BE2C (cell line): Measurements from ENCODE around the gene RNF151.
"Not testable (repeated sequence)": the region's sequence is repeated elsewhere in the genome, so short reads cannot be mapped to it uniquely, and the experiment has no call there.

Experiments used
- DNase-seq: peaks from one replicate; pipeline ENCODE4 v3.0.0-alpha.2; 2020
- H3K27me3 ChIP-seq: fragments of 250-450 bp; sonication (Bioruptor Pico); 2 replicates; pipeline ENCODE4 v1.5.1; 2020; ENCODE audit warnings: mild to moderate bottlenecking
- H3K36me3 ChIP-seq: fragments of 250-450 bp; sonication (Bioruptor Pico); 2 replicates; pipeline ENCODE4 v1.5.1; 2020; ENCODE audit warnings: mild to moderate bottlenecking
- H3K4me1 ChIP-seq: fragments of 250-450 bp; sonication (Bioruptor Pico); 2 replicates; pipeline ENCODE4 v1.5.1; 2020
- H3K4me3 ChIP-seq: 2 replicates; pipeline ENCODE4 v1.5.1; 2011; ENCODE audit warnings: low read depth, low read length
- H3K9me3 ChIP-seq: fragments of 250-450 bp; sonication (Bioruptor Pico); 2 replicates; pipeline ENCODE4 v1.5.1; 2020
- TF ChIP-seq, protein P1 (sequence below): IDR thresholded peaks from 2 replicates; pipeline ENCODE4 v1.5.1; 2012; ENCODE audit warnings: mild to moderate bottlenecking, low read depth, low read length

Gene RNF151

DNA sequence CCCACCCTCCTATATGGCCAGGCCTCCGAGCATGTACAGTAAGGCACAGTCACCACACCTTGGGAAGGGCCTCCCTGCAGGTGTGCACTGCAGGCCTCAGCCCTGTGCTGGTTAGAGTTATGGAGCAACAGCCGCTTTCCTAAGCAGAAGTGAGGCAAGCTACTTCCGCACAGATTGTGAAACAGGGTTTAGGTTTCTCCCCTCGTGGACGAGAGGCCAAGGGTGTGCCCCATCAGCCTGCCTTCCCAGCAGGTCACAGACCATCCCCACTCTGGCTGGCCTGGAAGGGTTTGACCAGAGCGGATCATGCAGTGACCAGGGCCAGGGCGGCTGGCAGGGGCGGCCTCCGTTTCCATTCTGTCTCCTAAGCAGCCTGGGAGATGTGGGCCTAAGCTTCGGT, 28.3 kb upstream of the RNF151 start:
- Histone ChIP-seq H3K27me3 (no peaks in the 10 kb centered on the region), H3K4me3 (no peak overlapping the region), H3K9me3 (no peaks in the 10 kb centered on the region), H3K36me3 (peaks cover 6% of the 10 kb centered on the region; the same call in 1 of the 2 replicates), H3K4me1 (peaks cover 3% of the 10 kb centered on the region; the same call in 1 of the 2 replicates)
- DNase-seq, result no peak
- TF ChIP-seq, protein P1, sequence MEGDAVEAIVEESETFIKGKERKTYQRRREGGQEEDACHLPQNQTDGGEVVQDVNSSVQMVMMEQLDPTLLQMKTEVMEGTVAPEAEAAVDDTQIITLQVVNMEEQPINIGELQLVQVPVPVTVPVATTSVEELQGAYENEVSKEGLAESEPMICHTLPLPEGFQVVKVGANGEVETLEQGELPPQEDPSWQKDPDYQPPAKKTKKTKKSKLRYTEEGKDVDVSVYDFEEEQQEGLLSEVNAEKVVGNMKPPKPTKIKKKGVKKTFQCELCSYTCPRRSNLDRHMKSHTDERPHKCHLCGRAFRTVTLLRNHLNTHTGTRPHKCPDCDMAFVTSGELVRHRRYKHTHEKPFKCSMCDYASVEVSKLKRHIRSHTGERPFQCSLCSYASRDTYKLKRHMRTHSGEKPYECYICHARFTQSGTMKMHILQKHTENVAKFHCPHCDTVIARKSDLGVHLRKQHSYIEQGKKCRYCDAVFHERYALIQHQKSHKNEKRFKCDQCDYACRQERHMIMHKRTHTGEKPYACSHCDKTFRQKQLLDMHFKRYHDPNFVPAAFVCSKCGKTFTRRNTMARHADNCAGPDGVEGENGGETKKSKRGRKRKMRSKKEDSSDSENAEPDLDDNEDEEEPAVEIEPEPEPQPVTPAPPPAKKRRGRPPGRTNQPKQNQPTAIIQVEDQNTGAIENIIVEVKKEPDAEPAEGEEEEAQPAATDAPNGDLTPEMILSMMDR, result no peak

DNA sequence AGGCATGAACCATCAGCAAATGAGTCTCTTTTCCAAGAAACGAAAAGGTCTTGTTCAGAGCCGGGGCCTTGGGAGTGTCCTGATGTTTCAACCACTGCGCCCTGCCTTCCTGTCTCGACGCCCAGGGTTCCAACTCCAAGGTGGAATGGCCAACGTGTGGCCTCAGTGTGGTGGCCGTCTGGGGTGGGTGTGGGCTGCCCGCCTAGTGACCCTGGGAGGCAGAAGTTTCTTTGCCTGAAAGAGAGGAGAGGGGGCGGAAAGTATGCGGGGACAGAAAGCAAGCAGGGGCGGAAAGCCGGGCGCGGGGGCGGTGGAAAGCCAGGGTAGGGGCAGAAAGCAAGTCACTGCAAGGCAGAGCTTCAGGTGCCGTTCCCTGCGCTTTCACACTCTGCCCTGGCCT, 27.7 kb upstream of the RNF151 start:
- no peak for DNase-seq
- no peaks in the 10 kb centered on the region for H3K9me3 ChIP-seq

DNA sequence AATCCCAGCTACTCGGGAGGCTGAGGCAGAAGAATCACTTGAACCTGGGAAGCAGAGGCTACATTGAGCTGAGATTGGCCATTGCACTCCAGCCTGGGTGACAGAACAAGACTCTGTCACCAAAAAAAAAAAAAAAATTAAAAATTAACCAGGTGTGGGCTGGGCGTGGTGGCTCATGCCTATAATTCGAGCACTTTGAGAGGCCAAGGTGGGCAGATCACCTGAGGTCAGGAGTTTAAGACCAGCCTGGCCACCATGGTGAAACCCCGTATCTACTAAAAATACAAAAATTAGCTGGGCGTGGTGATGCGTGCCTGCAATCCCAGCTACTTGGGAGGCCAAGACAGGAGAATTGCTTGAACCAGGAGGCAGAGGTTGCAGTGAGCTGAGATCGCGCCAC, 26.8 kb upstream of the RNF151 start:
- H3K27me3 ChIP-seq, result not testable (repeated sequence)

More for the DNA sequence above, 27.7 kb upstream of the RNF151 start:
- Histone ChIP-seq H3K27me3 (no peaks in the 10 kb centered on the region), H3K4me1 (peaks cover 4% of the 10 kb centered on the region; the same call in 1 of the 2 replicates), H3K36me3 (peaks cover 6% of the 10 kb centered on the region; the same call in 1 of the 2 replicates), H3K4me3 (no peak overlapping the region)
- TF ChIP-seq, protein P1, result no peak

DNA sequence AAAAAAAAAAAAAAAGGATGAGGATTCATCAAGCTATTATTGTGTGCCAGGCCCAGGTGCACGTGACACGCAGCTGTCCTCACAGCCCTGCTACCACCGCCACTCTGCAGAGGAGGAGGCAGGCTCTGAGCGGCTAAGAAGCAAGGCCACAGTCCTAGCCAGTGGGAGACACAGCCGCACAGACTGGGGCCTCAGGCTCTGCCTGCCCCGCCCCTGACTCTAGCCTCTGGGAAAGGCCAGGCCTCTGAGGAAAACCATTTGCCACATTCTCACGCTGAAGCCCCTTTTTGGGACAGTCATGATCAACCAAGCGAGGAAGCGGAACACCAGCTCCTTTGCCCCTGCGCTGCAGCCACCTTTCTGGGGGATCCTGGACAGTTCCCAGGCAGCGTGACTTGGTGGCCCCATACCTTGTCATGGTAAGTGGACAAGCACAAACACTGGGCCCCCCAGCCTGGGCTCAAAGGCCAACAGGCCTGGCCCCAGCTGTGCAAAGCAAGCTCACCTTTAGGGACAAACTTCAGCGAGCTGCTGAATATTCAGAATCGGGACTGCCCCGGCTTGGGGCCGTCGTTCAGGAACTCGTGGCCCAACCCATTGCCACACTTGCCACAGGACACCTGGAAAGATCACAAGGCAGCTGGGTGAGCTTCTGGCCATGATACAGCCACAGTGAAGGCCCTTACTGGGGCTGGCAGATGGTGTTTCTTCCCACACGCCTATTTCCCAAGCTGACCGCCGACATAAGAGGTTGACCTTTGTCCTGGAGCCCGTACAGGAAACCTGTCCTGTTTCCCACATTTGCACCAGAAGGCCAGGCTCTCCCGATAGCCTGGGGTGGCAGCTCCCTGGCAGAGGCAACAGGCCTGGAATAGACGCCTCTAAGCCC, 26.1 kb upstream of the RNF151 start:
- peaks cover 6% of the 10 kb centered on the region; the same call in 1 of the 2 replicates for H3K36me3 ChIP-seq
- TF ChIP-seq, protein P1, result no peak
- no peak for DNase-seq
- H3K27me3 ChIP-seq, result no peaks in the 10 kb centered on the region
- H3K9me3 ChIP-seq, result no peaks in the 10 kb centered on the region
- no peak overlapping the region for H3K4me3 ChIP-seq
- H3K4me1 ChIP-seq, result peaks cover 5% of the 10 kb centered on the region; the same call in 1 of the 2 replicates

More for the DNA sequence above, 26.8 kb upstream of the RNF151 start:
- H3K4me1 ChIP-seq, H3K36me3 ChIP-seq, H3K4me3 ChIP-seq, H3K9me3 ChIP-seq, DNase-seq: not testable (repeated sequence)

DNA sequence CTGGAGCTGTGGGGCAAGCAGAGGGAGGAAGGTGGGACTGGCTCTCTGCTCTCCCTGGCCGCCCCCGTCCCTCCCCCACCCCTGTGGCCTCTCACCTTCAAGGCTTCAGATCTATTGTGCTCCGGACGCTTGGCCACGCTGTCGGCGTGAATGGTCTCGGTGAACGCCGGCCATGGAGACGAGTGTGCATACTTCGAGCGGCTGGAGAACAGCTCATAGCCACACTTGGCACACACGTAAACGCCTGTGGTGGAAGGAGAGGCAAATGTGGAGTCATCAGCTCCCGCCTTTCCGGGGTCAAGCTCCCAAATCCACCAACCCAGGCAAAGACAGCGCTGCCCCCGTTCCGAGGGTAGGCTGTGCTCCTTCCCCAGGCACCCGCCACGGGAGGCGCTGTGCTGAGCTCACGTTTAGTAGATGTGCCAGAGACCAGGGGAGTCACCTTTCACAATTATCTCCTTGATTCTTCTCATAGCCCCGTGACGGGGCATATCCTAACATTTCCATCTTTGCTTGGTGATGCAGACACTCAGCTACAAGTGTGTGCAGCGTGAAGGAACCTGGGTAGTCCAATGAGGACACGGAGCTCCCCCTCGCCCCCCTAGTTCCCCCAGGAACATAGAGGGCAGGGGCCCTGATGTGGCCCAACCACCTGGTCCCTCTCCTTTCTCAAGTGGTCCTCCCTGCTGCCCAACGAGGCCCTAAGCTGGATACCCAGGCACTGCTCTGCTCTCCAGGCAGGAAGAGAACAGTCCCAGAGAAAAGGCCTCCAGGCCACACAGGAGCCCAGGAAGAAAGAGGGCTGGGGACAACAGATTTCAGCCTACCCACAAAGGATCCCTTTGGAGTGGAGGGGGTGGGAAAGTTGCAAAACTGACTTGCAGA, 25.3 kb upstream of the RNF151 start:
- Histone ChIP-seq H3K36me3 (peaks cover 6% of the 10 kb centered on the region; the same call in 1 of the 2 replicates), H3K4me1 (peaks cover 5% of the 10 kb centered on the region; the same call in 1 of the 2 replicates), H3K27me3 (no peaks in the 10 kb centered on the region), H3K9me3 (no peaks in the 10 kb centered on the region), H3K4me3 (no peak overlapping the region)
- no peak for DNase-seq
- TF ChIP-seq, protein P1, result peak; percentile 23; the same call in 1 of the 2 replicates

DNA sequence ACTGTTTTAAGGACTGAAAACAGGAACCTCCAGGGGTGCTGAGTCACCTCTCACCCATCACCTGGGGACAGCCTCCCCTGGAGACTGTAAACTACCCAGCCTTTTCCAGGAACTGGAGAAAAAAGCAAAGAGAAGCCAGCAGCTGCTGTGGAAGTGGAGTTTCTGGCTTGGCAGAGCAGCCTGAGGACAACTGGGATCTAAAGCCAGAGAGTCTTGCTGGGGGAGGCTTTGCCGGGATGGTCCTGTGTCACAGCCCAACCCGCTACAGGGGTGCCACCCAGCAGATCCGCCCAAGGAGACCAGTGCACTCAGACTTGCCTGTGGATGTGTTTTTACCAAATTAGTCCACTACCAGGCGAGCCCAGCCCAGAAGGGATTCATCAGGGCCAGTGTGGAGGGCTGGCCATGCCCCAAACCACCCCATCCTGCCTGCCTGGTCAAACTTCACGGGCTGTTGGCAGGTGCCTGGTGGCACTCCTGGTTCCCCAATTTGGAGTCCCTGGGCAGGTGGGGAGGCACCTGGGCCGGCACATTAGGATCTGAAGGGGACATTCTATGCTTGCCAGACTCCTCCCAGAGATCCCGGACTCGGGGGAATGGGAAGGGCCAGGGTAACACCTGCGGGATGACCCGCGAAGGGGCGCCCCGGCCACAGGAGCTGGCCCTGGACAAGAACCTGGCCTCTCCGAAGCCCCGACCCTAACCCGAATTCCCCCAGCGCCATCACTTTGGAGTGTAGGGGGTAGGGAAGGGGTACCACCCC, 24.4 kb upstream of the RNF151 start:
- Histone ChIP-seq H3K4me3 (peak overlapping the region; percentile 83), H3K27me3 (no peaks in the 10 kb centered on the region), H3K4me1 (peaks cover 5% of the 10 kb centered on the region; the same call in 1 of the 2 replicates), H3K9me3 (no peaks in the 10 kb centered on the region), H3K36me3 (peaks cover 6% of the 10 kb centered on the region; the same call in 1 of the 2 replicates)
- TF ChIP-seq, protein P1, result no peak
- DNase-seq, result no peak
